CD4-positive, alpha-beta T cell treated with Interleukin-17A for 1 hour (primary cell): ENCODE results near the gene THAP4.

Experiments used
- DNase-seq: peaks from one replicate; pipeline ENCODE4 v3.0.0-alpha.2; 2020

THAP4 gene

DNA sequence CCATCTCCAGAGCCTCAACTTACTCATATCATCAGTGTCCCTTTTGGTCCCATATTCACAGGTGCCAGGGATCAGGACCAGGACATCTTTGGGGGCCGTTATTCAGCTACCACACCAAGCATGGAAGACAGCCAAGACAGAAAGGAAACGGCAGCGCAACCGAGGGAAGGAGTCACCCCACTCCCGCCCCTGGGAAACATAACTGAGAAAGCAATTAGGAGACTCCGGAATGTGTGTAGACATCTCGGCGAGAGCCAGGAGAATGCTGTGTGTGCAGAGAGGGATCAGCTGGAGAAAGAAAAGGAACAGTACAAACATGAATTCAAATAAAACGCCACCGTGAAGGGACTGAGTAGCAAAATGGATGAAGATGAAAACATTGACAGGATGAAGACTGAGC is 91.9 kb downstream of the THAP4 start:
- no peak for DNase-seq

DNA sequence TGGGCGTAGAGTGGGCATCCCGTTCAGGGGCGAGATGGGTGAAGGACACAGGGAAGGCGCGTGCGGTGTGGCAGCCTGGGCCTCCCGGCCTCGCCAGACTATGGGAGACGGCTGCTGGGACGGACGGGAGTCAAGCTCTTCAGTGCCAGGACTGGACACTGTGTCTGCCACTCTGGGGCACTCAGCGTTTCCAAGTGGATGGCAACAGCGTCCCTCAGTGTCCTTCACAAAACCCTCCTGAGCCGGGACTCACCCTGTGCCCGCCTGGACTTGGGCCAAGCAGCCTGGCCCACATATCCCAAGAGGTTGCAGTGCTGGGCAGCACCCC is 94.7 kb downstream of the THAP4 start:
- DNase-seq, result no peak

DNA sequence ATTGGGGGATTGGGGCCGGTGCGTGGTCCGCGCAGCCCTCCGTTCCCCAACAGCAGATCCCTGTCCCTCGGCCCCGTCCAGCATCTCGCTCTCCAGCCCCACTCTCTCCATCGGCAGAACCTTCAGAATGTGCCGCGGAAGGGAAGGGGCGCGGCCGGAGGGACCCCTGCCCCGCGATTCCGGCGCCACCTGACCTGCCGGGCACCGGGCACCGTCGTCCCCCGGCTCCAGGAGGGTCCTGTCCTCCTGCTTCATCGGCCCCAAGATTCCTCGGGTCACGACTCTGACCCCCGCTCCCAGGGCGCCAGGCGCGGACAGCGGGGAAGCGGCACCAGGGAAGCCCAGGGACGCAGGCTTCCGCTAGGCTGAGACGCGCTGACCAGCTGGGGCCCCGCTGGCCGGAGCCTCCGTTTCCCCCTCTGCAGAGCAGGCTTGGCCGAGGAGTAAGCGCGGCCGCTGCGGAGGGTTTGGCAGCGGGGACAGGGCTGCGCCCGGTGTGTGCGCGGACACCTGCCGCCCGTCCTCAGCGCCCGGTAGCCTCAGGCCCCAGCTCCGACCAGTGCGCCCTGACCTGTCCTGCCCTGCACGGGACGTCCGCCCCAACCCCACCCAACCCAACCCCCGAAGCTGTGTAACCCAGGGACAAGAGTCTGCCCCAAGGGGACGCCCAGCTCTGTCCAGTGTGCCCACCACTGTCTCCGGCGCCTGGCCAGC is 95.2 kb downstream of the THAP4 start:
- no peak for DNase-seq

DNA sequence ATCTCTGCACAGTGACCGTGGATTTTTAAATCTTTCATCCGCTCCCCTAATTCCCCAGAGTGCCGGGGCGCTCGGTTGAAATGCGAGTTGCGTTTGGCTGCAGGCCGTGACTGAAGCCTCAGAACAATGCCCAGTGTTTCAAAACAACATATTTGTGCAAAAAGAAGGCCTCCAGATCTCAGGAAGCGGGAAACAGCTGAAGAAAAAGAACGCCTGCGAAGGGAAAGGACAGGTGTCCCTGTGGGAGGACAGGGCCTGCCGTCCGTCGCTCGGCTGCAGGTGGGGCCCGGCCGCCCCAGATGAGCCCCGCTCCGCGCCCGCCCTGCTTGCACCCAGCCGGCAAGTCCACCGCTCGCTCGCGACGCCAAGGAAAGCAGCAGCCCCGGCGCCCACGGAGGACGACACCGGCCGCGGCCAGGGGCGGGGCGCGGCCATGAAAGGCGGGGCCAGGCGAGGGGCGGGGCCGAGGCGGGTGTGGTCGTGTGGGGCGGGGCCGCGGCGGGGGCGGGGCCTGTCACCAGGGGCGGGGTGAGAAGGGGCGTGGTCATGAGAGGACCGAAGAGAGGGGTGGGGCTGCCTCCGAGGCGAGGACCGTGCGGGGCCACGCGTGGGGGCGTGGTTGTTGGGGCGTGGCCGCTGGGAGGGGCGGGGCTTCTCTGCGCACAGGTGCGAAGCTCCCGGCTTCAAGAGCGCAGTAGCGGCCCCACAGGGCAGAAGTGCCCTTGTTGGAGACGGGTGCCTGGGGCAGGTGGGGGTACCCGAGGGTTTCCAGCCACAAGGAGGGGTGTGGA is 96.0 kb downstream of the THAP4 start:
- DNase-seq, result peak; percentile 59

DNA sequence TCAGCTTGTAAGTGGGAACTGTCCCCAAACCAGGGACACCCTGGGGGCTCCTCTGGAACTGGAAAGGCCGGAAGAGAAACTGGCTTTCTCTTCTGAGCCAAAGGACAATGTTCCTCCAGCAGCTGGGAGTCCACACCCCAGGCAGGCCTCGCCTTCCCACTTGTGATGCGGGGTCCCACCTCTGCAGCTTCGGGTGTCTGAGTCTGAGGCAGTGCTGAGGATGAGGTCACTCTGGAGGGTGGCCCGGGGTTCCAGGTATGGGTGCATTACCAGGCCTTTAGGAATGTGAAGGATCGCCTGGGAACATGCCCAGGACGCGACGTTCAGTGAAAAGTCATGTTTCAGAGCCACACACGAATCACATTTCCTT is 96.6 kb downstream of the THAP4 start:
- DNase-seq, result no peak

DNA sequence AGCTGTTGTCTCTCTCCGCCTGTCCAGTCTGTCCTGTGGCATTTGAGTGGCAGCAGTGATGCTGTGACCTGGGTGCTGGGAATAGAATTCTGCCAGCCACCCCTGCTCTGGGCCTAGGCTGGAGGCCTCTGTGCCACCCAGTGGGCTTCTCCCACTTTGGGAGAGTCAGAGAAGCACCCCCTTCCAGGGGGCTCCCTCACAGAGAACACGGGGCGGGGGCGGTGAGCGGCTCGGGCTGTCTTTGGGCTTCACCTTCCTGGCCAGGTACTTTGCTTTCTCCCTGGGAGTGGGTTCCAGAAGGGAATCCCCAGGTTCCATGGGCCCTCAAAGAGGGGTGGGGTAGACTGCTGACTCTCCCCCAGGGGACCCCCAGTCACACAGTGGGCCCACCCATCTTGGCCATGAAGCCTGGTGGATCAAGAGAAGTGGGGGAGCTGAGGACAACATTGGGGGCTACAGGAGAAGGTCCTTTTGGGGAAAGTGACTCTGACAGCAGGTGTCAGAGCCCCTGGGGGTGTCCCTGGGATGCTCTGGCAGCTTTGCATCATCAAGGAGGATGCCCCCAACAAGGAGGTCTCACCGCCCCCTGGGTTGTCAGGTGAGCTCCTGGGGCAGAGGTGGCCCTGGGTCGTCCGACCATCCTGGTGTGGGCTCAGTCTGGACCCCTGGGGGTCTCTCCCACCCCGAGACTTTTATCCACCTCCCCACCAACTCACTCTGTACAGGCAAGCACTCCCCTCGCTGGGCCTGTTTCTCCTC is 97.2 kb downstream of the THAP4 start:
- no peak for DNase-seq

DNA sequence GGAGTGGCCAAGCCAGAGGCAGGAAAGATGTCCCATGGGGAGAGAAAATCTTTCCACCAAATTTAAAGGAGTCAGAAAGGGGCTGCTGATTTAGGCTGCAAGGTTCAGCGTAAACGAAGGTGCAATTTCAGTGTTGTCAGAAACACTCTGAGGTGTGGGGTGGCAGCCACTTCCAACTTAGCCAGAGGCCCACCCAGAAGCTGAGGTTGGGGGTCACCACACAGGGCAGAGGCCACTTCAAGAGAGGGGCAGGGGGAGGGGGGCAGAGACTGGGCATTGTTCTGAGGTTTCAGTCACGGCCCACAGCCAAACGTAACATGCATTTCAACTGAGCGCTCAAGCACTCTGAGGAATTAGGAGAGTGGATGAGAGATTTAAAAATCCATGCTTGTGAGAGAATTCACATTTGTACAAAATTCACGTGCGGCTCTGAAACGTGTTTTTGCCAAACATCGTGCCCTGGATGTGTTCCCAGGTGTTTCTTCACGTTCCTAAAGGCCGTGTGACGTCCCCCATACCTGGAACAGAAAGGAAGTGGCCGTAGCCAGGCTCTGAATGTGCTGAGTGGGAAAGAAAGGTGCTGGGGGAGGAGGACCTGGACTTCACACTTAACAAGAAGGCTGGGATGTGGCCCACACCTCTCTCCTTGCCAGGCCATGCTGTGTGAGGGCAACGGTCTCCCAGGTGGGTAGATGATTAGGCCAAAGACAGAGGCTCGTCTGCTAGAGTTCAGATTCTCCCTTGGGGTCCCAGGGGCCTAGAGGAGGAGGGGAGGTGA is 97.9 kb downstream of the THAP4 start:
- DNase-seq, result no peak

DNA sequence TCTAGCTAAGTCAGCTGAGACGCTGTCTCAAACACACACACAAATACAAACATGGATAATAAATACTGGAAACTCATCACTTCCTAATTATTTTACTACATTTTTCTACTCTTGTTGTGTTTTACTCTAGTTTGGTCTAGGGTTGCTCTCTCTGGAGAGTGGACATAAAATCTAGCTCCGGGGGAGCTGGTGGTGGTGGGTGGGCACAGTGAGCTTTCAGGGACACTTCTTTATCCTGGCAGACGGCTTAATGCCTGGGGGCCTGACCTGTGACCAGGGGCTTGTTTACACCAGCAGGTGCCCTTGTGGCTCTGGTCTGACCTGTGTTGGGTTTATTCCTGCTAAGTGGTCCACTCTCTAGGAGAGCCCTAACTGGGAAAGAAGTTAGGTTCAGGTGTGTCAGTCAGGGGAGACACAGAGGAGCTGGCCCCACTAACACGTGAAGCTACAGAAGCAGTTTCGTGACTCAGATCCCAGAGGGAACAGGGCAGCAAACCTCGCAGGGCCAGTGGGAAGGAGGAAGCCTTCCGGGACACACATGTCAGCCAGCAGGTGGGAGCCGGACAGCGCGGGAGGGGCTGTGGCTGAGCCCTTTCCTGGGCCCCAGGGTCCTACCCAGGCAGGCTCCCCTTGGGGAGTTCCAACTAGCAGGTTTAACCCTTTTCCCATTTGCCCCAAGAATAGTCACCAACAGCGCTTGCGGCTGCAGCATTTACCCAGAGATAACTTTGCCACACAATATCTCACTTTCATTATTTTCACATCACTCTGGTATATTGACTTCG is 100.9 kb downstream of the THAP4 start:
- DNase-seq, result no peak

DNA sequence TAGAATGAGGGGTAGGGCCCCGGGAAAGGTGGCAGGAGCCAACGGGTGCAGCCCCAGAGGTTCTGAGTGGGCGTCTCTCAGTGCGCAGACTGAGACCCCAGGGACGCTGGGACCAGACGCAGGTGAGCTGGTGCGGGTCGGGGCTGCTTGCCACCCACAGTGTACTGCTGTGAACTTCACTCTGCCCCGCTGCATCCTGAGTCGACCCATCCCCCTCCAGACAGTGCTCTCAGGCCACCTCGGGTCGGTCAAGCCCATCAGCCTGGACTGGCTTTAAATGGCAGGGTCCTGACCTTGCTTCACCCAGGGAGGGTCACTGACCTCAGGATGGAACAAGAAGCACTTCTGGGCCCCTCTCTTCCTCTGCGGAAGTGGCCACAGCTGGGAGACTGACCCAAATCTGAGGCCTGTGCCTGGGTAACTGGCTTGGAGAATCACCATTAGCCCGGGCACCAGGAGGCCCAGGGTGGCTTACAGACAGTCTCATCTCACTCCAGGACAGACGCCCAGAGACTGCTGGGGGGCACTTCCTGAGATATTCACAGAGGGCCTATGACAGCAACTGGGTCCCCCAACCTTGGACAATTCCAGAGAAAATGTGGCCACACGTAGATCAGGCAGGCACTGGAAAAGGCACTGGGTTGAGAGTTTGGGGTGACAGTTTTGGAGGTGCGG is 102.1 kb downstream of the THAP4 start:
- DNase-seq, result no peak
